ENCODE measurements around the gene LARGE1. TPM values are rescaled to one million over a fixed set of nuclear protein-coding genes. Genes with fewer than 3 reads are reported as not detected.

LARGE1 gene
- total and polyA plus RNA-seq, 2 of the 8 experiments (the other 6 are each of a cell fraction or from before 2014, with no cell fraction given): 43.7 to 83.0 TPM

DNA sequence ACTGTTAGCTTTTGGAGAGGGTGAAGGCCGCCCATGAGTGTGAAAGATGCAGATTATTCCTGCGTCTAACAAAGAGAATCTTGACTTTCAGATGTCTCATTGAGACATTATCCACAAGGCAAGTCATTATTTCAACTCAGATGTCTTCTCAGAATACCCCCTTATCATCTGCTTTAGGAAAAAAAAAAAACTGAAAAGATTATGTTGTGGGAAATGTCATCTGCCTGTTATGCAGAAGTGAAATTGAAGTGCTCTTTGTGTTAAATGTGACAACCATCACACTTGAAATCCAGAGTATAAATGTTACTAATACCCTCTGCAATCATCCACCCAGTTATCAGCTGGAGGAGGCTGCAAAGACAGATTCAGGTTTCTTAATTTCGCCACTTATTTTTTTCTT lies 239.6 kb downstream of the LARGE1 start:
- ChIA-PET CTCF (ENCODE audit: partially characterized antibody) (interaction anchor here (0.6 kb wide), 1 partner anchor 441 kb away, joined by 3 read pairs; no protein-coding TSS in a partner anchor), POLR2A (ENCODE audit: partially characterized antibody) (no interaction called here)
- no peak overlapping the region for H4K91ac ChIP-seq (replicated peaks; ENCODE audit: insufficient read length, low read length)
- no peak for DNase-seq (ENCODE audit: low read depth in 1 of 2, low spot score in 2 of 2)
- H2BK5ac ChIP-seq (ENCODE audit: low read depth, low read length): no peak overlapping the region
- H3K4me2 ChIP-seq (ENCODE audit: insufficient read depth in 1 of 2, low read depth in 2 of 2, low read length in 2 of 2): no peak overlapping the region
- H2AK5ac ChIP-seq (ENCODE audit: low read depth, low read length): no peak overlapping the region
- no peak overlapping the region for H3K23ac ChIP-seq (ENCODE audit: insufficient read length)
- no peaks in the 10 kb centered on the region for H3K27me3 ChIP-seq (replicated peaks in 1 of 4; ENCODE audit: control insufficient read depth in 3 of 4, extremely low read depth in 1 of 4, insufficient read depth in 3 of 4, low read length in 3 of 4)
- WGBS, 2 experiments (ENCODE audit: extremely low coverage in 1 of 2, insufficient coverage in 1 of 2, insufficient read length in 1 of 2, insufficient replicate concordance in 2 of 2, low coverage in 1 of 2, low lambda C conversion rate in 2 of 2, missing lambda C conversion rate in 1 of 2): 88% methylated on average over 3 of the region's 3 CpGs; no CpG with 5 or more reads in 1 of the 2 experiments
- H4K8ac ChIP-seq (ENCODE audit: extremely low read depth, insufficient read depth, low read length): no peak overlapping the region
- FAIRE-seq: no peak
- no peak overlapping the region for H3K9ac ChIP-seq (replicated peaks in 1 of 4; ENCODE audit: extremely low read depth in 1 of 4, low read depth in 3 of 4, low read length in 3 of 4)
- peaks cover 8 to 15% of the 10 kb centered on the region in 2 experiments for H4K20me1 ChIP-seq (replicated peaks in 1 of 2; ENCODE audit: control insufficient read depth in 1 of 2, insufficient read depth in 2 of 2, low read length in 2 of 2)
- no peak overlapping the region for H4K5ac ChIP-seq (ENCODE audit: insufficient read length, low read depth, low read length)
- no peak overlapping the region for H3K56ac ChIP-seq (replicated peaks; ENCODE audit: insufficient read length, low read depth, low read length)
- no peaks in the 10 kb centered on the region for H3K9me3 ChIP-seq (ENCODE audit: insufficient read depth in 2 of 2, low read depth in 1 of 2, low read length in 1 of 2)
- H3K14ac ChIP-seq (ENCODE audit: insufficient read length): no peak overlapping the region
- peaks cover 5% of the 10 kb centered on the region; the same call in 1 of the 2 replicates for H3K79me1 ChIP-seq (ENCODE audit: low read depth, low read length)
- peaks cover 0 to 91% of the 10 kb centered on the region in 2 experiments; a peak in 3 of 4 replicates for H3K79me2 ChIP-seq (ENCODE audit: control insufficient read depth in 1 of 2, insufficient read depth in 2 of 2, low read length in 2 of 2)
- no peak overlapping the region for H3K18ac ChIP-seq (ENCODE audit: extremely low read depth, low read length)
- H2BK20ac ChIP-seq (ENCODE audit: low read length): no peak overlapping the region
- H3K23me2 ChIP-seq (ENCODE audit: low read depth, low read length): no peaks in the 10 kb centered on the region
- no peak overlapping the region for H2AFZ ChIP-seq (ENCODE audit: low read length)
- H3K27ac ChIP-seq (ENCODE audit: low read depth, low read length): no peak overlapping the region
- H2BK15ac ChIP-seq (ENCODE audit: low read length): no peak overlapping the region
- H2BK12ac ChIP-seq (ENCODE audit: low read depth, low read length): no peak overlapping the region
- H3K4me1 ChIP-seq (replicated peaks in 1 of 4; ENCODE audit: control insufficient read depth in 3 of 4, insufficient read depth in 4 of 4, low read length in 3 of 4): peaks cover 2 to 4% (median 3%) of the 10 kb centered on the region in 4 experiments; a peak in 5 of 7 replicates
- H3K36me3 ChIP-seq (ENCODE audit: control insufficient read depth in 2 of 4, insufficient read depth in 4 of 4, low read length in 3 of 4): no peaks in the 10 kb centered on the region
- no peak overlapping the region for H3K4me3 ChIP-seq (ENCODE audit: extremely low read depth in 1 of 4, insufficient read depth in 2 of 4, low read depth in 3 of 4, low read length in 4 of 4)
- H3K4ac ChIP-seq (replicated peaks; ENCODE audit: insufficient read length, low read depth, low read length): no peak overlapping the region
- no peak overlapping the region for H2BK120ac ChIP-seq (replicated peaks; ENCODE audit: low read depth, low read length)
- TF ChIP-seq BRCA1 (IDR thresholded peaks at IDR 0.05; ENCODE audit: low read depth, low read length): no peak
- no peak for TF ChIP-seq EZH2 (IDR thresholded peaks at IDR 0.05; ENCODE audit: low read depth, low read length, severe bottlenecking)
- no peak for TF ChIP-seq YY1 (IDR thresholded peaks at IDR 0.05; ENCODE audit: low read depth, low read length)
- TF ChIP-seq CREB1 (IDR thresholded peaks at IDR 0.05): no peak
- no peak for TF ChIP-seq RBBP5 (IDR thresholded peaks at IDR 0.05; ENCODE audit: borderline replicate concordance, low read depth, low read length)
- TF ChIP-seq, protein P1, sequence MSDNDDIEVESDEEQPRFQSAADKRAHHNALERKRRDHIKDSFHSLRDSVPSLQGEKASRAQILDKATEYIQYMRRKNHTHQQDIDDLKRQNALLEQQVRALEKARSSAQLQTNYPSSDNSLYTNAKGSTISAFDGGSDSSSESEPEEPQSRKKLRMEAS (IDR thresholded peaks at IDR 0.05): no peak
- TF ChIP-seq RFX5 (IDR thresholded peaks at IDR 0.05; ENCODE audit: borderline replicate concordance, low read depth, low read length): no peak
- no peak for TF ChIP-seq KDM4A (IDR thresholded peaks at IDR 0.05; ENCODE audit: low read depth, low read length, severe bottlenecking)
- TF ChIP-seq, protein P2, sequence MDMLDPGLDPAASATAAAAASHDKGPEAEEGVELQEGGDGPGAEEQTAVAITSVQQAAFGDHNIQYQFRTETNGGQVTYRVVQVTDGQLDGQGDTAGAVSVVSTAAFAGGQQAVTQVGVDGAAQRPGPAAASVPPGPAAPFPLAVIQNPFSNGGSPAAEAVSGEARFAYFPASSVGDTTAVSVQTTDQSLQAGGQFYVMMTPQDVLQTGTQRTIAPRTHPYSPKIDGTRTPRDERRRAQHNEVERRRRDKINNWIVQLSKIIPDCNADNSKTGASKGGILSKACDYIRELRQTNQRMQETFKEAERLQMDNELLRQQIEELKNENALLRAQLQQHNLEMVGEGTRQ (IDR thresholded peaks at IDR 0.05; ENCODE audit: low read length): no peak
- TF ChIP-seq, protein P3, sequence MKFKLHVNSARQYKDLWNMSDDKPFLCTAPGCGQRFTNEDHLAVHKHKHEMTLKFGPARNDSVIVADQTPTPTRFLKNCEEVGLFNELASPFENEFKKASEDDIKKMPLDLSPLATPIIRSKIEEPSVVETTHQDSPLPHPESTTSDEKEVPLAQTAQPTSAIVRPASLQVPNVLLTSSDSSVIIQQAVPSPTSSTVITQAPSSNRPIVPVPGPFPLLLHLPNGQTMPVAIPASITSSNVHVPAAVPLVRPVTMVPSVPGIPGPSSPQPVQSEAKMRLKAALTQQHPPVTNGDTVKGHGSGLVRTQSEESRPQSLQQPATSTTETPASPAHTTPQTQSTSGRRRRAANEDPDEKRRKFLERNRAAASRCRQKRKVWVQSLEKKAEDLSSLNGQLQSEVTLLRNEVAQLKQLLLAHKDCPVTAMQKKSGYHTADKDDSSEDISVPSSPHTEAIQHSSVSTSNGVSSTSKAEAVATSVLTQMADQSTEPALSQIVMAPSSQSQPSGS (IDR thresholded peaks at IDR 0.05; ENCODE audit: low read length): no peak
- no peak for TF ChIP-seq TBP (IDR thresholded peaks at IDR 0.05; ENCODE audit: low read depth, low read length)
